ENCODE results near the gene ZFP36.
A peak's percentile ranks its signal among the peaks of the same experiment; 100 is the strongest.
"Not testable (repeated sequence)": the region's sequence is repeated elsewhere in the genome, so short reads cannot be mapped to it uniquely, and the experiment has no call there.

The ZFP36 gene

GRCh38 chr19:39444598-39445195 lies 38.0 kb downstream of the ZFP36 start:
- H3K36me3 ChIP-seq (ENCODE audit: insufficient read depth, low read length) = peaks cover 17% of the 10 kb centered on the region

GRCh38 chr19:39445196-39446111 lies 38.8 kb downstream of the ZFP36 start, which contains the start of gene SUPT5H:
TSS of gene SUPT5H (plus strand) at chr19:39445582. CDS start at chr19:39445891, 309 bp downstream.
- WGBS = under 1% methylated on average over 68 of the region's 68 CpGs
- Histone ChIP-seq H3K4me3 (ENCODE audit: low read length) (peak within 1 kb of the TSS; percentile 94), H3K4me1 (ENCODE audit: insufficient read depth, low read length) (no peaks in the 10 kb centered on the region), H3K9me3 (ENCODE audit: insufficient read depth, low read depth, low read length) (no peaks in the 10 kb centered on the region), H3K27me3 (ENCODE audit: insufficient read depth, low read length) (no peaks in the 10 kb centered on the region), H3K9ac (ENCODE audit: low read depth, low read length) (peak within 1 kb of the TSS; percentile 96), H3K36me3 (ENCODE audit: insufficient read depth, low read length) (peaks cover 17% of the 10 kb centered on the region), H3K27ac (ENCODE audit: low read depth, low read length) (peak within 1 kb of the TSS; percentile 92)

More at GRCh38 chr19:39444598-39445195, 38.0 kb downstream of the ZFP36 start:
- Histone ChIP-seq H3K4me3 (ENCODE audit: low read length) (peak overlapping the region; percentile 94), H3K27me3 (ENCODE audit: insufficient read depth, low read length) (no peaks in the 10 kb centered on the region), H3K27ac (ENCODE audit: low read depth, low read length) (peak overlapping the region; percentile 92), H3K9me3 (ENCODE audit: insufficient read depth, low read depth, low read length) (no peaks in the 10 kb centered on the region), H3K4me1 (ENCODE audit: insufficient read depth, low read length) (no peaks in the 10 kb centered on the region), H3K9ac (ENCODE audit: low read depth, low read length) (peak overlapping the region; percentile 96)
- WGBS = 18% methylated on average over 16 of the region's 17 CpGs

GRCh38 chr19:39446365-39447084 lies 39.9 kb downstream of the ZFP36 start:
- WGBS = 92% methylated on average over 16 of the region's 16 CpGs
- Histone ChIP-seq H3K9me3 (ENCODE audit: insufficient read depth, low read depth, low read length) (no peaks in the 10 kb centered on the region), H3K4me3 (ENCODE audit: low read length) (peak overlapping the region; percentile 94), H3K27ac (ENCODE audit: low read depth, low read length) (no peak overlapping the region), H3K4me1 (ENCODE audit: insufficient read depth, low read length) (no peaks in the 10 kb centered on the region), H3K36me3 (ENCODE audit: insufficient read depth, low read length) (peaks cover 18% of the 10 kb centered on the region), H3K27me3 (ENCODE audit: insufficient read depth, low read length) (no peaks in the 10 kb centered on the region), H3K9ac (ENCODE audit: low read depth, low read length) (peak overlapping the region; percentile 96)

DNA sequence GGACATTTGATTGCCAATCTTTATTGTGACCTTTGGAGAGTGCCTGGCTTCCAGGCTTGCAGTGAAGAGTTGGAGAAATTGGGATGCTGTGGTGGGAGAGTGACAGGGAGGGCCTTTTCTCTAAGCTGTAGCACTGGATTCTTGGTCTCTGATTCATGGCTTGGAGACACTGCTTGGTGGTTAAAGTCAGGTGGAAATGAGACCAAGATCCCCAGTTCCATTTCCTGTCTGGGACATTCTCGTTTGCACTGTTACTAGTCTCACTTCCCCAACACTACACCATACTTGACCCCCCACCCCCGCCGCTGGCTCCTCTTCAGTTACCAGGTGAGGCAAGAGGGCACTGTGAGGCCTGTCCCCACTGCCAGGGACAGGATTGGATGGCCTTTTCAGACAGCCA lies 41.6 kb downstream of the ZFP36 start:
- Histone ChIP-seq H3K27ac (ENCODE audit: low read depth, low read length) (no peak overlapping the region), H3K36me3 (ENCODE audit: insufficient read depth, low read length) (peaks cover 28% of the 10 kb centered on the region), H3K4me3 (ENCODE audit: low read length) (no peak overlapping the region), H3K4me1 (ENCODE audit: insufficient read depth, low read length) (no peaks in the 10 kb centered on the region), H3K27me3 (ENCODE audit: insufficient read depth, low read length) (no peaks in the 10 kb centered on the region), H3K9ac (ENCODE audit: low read depth, low read length) (no peak overlapping the region), H3K9me3 (ENCODE audit: insufficient read depth, low read depth, low read length) (no peaks in the 10 kb centered on the region)
- 96% methylated on average over 3 of the region's 3 CpGs for WGBS

- Histone ChIP-seq H3K9me3 (ENCODE audit: insufficient read depth, low read depth, low read length) (no peaks in the 10 kb centered on the region), H3K36me3 (ENCODE audit: insufficient read depth, low read length) (peaks cover 37% of the 10 kb centered on the region), H3K27me3 (ENCODE audit: insufficient read depth, low read length) (no peaks in the 10 kb centered on the region), H3K9ac (ENCODE audit: low read depth, low read length) (no peak overlapping the region), H3K27ac (ENCODE audit: low read depth, low read length) (no peak overlapping the region), H3K4me3 (ENCODE audit: low read length) (no peak overlapping the region), H3K4me1 (ENCODE audit: insufficient read depth, low read length) (no peaks in the 10 kb centered on the region)
- WGBS = 90% methylated on average over 8 of the region's 8 CpGs
Measured at GRCh38 chr19:39449116-39449797, 42.6 kb downstream of the ZFP36 start.

GRCh38 chr19:39451257-39451656 lies 44.6 kb downstream of the ZFP36 start:
- H3K36me3 ChIP-seq (ENCODE audit: insufficient read depth, low read length) = peaks cover 45% of the 10 kb centered on the region
- H3K4me3 ChIP-seq (ENCODE audit: low read length); H3K27ac ChIP-seq (ENCODE audit: low read depth, low read length); H3K9me3 ChIP-seq (ENCODE audit: insufficient read depth, low read depth, low read length); H3K27me3 ChIP-seq (ENCODE audit: insufficient read depth, low read length); H3K4me1 ChIP-seq (ENCODE audit: insufficient read depth, low read length); H3K9ac ChIP-seq (ENCODE audit: low read depth, low read length): not testable (repeated sequence)
- 98% methylated on average over 8 of the region's 8 CpGs for WGBS
